Measurements from ENCODE around the gene ANKS4B. TPM values are rescaled to one million over a fixed set of nuclear protein-coding genes. Genes with fewer than 3 reads are reported as not detected.
A peak's percentile ranks its signal among the peaks of the same experiment; 100 is the strongest.
"Not testable (repeated sequence)": the region's sequence is repeated elsewhere in the genome, so short reads cannot be mapped to it uniquely, and the experiment has no call there.

Gene ANKS4B
- total and polyA plus RNA-seq, 2 experiments from 2014 or later: not detected

- H2AFZ ChIP-seq: no peak overlapping the region
- H3K4me2 ChIP-seq (ENCODE audit: unreplicated experiment): no peak overlapping the region
- H3F3A ChIP-seq (ENCODE audit: insufficient read depth): peaks cover 17% of the 10 kb centered on the region
- no peaks in the 10 kb centered on the region for H3K9me3 ChIP-seq (ENCODE audit: low read depth)
- H3K79me2 ChIP-seq (ENCODE audit: insufficient read depth): no peaks in the 10 kb centered on the region
- H3K4me3 ChIP-seq: no peak overlapping the region
- in situ Hi-C loops (cut with MboI): loop anchor here (25.0 kb wide), 1 partner anchor 1119 kb away; no protein-coding TSS in a partner anchor
- no peaks in the 10 kb centered on the region for H3K9me2 ChIP-seq (ENCODE audit: insufficient read depth)
- peaks cover 13% of the 10 kb centered on the region; the same call in 1 of the 2 replicates for H3K27me3 ChIP-seq (replicated peaks; ENCODE audit: insufficient read depth)
- WGBS, 2 experiments (ENCODE audit: low coverage in 1 of 2, low lambda C conversion rate in 2 of 2, missing lambda C conversion rate in 2 of 2): 70 to 92% methylated on average over 1 of the region's 1 CpG
- no peaks in the 10 kb centered on the region for H3K36me3 ChIP-seq (ENCODE audit: low read depth)
- TF ChIP-seq EZH2phosphoT487 (IDR thresholded peaks at IDR 0.05; ENCODE audit: insufficient read depth, low read depth) (no peak), EZH2 (IDR thresholded peaks at IDR 0.05; ENCODE audit: insufficient read depth, poor library complexity, severe bottlenecking) (no peak)
- H3K9ac ChIP-seq: no peak overlapping the region
- H3K27ac ChIP-seq: no peak overlapping the region
- H3K4me1 ChIP-seq (ENCODE audit: insufficient read depth): peaks cover 11% of the 10 kb centered on the region
- H4K20me1 ChIP-seq (ENCODE audit: insufficient read depth): no peaks in the 10 kb centered on the region
- no peak for DNase-seq
Measured at GRCh38 chr16:21192991-21193390, 40.5 kb upstream of the ANKS4B start.

GRCh38 chr16:21194771-21195301 is 38.7 kb upstream of the ANKS4B start:
- Histone ChIP-seq H3K36me3 (ENCODE audit: low read depth) (no peaks in the 10 kb centered on the region), H3K27ac (no peak overlapping the region), H3K4me3 (no peak overlapping the region), H3K9ac (no peak overlapping the region), H4K20me1 (ENCODE audit: insufficient read depth) (no peaks in the 10 kb centered on the region), H3K27me3 (replicated peaks; ENCODE audit: insufficient read depth) (peaks cover 21% of the 10 kb centered on the region), H3F3A (ENCODE audit: insufficient read depth) (peaks cover 17% of the 10 kb centered on the region), H3K9me2 (ENCODE audit: insufficient read depth) (no peaks in the 10 kb centered on the region), H3K79me2 (ENCODE audit: insufficient read depth) (no peaks in the 10 kb centered on the region), H3K4me1 (ENCODE audit: insufficient read depth) (peaks cover 9% of the 10 kb centered on the region; the same call in 1 of the 2 replicates), H3K9me3 (ENCODE audit: low read depth) (no peaks in the 10 kb centered on the region), H2AFZ (no peak overlapping the region), H3K4me2 (ENCODE audit: unreplicated experiment) (no peak overlapping the region)
- TF ChIP-seq EZH2phosphoT487 (IDR thresholded peaks at IDR 0.05; ENCODE audit: insufficient read depth, low read depth) (no peak), EZH2 (IDR thresholded peaks at IDR 0.05; ENCODE audit: insufficient read depth, poor library complexity, severe bottlenecking) (no peak)
- WGBS, 2 experiments (ENCODE audit: low coverage in 1 of 2, low lambda C conversion rate in 2 of 2, missing lambda C conversion rate in 2 of 2): 11 to 14% methylated on average over 6 of the region's 6 CpGs
- peak; percentile 53 for DNase-seq
- in situ Hi-C loops (cut with MboI): loop anchor here (25.0 kb wide), 1 partner anchor 1117 kb away; no protein-coding TSS in a partner anchor

GRCh38 chr16:21195330-21195729 is 38.2 kb upstream of the ANKS4B start:
- not testable (repeated sequence) for H3K36me3 ChIP-seq (ENCODE audit: low read depth); H3K9me2 ChIP-seq (ENCODE audit: insufficient read depth); H3K27ac ChIP-seq; H3K79me2 ChIP-seq (ENCODE audit: insufficient read depth); H3K4me2 ChIP-seq (ENCODE audit: unreplicated experiment); H3K4me1 ChIP-seq (ENCODE audit: insufficient read depth); H3K4me3 ChIP-seq; DNase-seq; H3K9ac ChIP-seq; H4K20me1 ChIP-seq (ENCODE audit: insufficient read depth); H3K9me3 ChIP-seq (ENCODE audit: low read depth); H2AFZ ChIP-seq
- in situ Hi-C loops (cut with MboI): loop anchor here (25.0 kb wide), 1 partner anchor 1117 kb away; no protein-coding TSS in a partner anchor
- 81 to 84% methylated on average over 8 of the region's 8 CpGs for WGBS, 2 experiments (ENCODE audit: low coverage in 1 of 2, low lambda C conversion rate in 2 of 2, missing lambda C conversion rate in 2 of 2)
- Histone ChIP-seq H3K27me3 (replicated peaks; ENCODE audit: insufficient read depth) (peaks cover 26% of the 10 kb centered on the region), H3F3A (ENCODE audit: insufficient read depth) (peaks cover 17% of the 10 kb centered on the region)

- no peaks in the 10 kb centered on the region for H3K79me2 ChIP-seq (ENCODE audit: insufficient read depth)
- DNase-seq: no peak
- peaks cover 44% of the 10 kb centered on the region for H3K27me3 ChIP-seq (replicated peaks; ENCODE audit: insufficient read depth)
- H3K4me1 ChIP-seq (ENCODE audit: insufficient read depth): peaks cover 9% of the 10 kb centered on the region; the same call in 1 of the 2 replicates
- TF ChIP-seq EZH2 (IDR thresholded peaks at IDR 0.05; ENCODE audit: insufficient read depth, poor library complexity, severe bottlenecking) (no peak), EZH2phosphoT487 (IDR thresholded peaks at IDR 0.05; ENCODE audit: insufficient read depth, low read depth) (no peak)
- H3K36me3 ChIP-seq (ENCODE audit: low read depth): no peaks in the 10 kb centered on the region
- no peak overlapping the region for H2AFZ ChIP-seq
- peaks cover 17% of the 10 kb centered on the region for H3F3A ChIP-seq (ENCODE audit: insufficient read depth)
- H3K9me2 ChIP-seq (ENCODE audit: insufficient read depth): no peaks in the 10 kb centered on the region
- H3K4me2 ChIP-seq (ENCODE audit: unreplicated experiment): no peak overlapping the region
- no peaks in the 10 kb centered on the region for H3K9me3 ChIP-seq (ENCODE audit: low read depth)
- H3K4me3 ChIP-seq: no peak overlapping the region
- H3K9ac ChIP-seq: no peak overlapping the region
- H3K27ac ChIP-seq: no peak overlapping the region
- in situ Hi-C loops (cut with MboI): loop anchor here (25.0 kb wide), 1 partner anchor 1115 kb away; no protein-coding TSS in a partner anchor
- H4K20me1 ChIP-seq (ENCODE audit: insufficient read depth): no peaks in the 10 kb centered on the region
- 32 to 48% methylated on average over 1 of the region's 1 CpG for WGBS, 2 experiments (ENCODE audit: low coverage in 1 of 2, low lambda C conversion rate in 2 of 2, missing lambda C conversion rate in 2 of 2)
Measured at GRCh38 chr16:21197112-21197511, 36.4 kb upstream of the ANKS4B start.
